Endothelial cell of umbilical vein (primary cell): Measurements from ENCODE around the gene JPH2.

Experiments used
- EZH2 ChIP-seq: IDR thresholded peaks from 2 replicates; pipeline ENCODE4 v1.6.1; 2012; ENCODE audit warnings: borderline replicate concordance, low read depth, mild to moderate bottlenecking, moderate library complexity, low read length, inconsistent platforms; ENCODE audit not compliant: severe bottlenecking
- FOS ChIP-seq: IDR thresholded peaks from 2 replicates; pipeline ENCODE4 v1.6.1; 2011; ENCODE audit warnings: mild to moderate bottlenecking, low read length, moderate library complexity, borderline replicate concordance; ENCODE audit not compliant: insufficient read depth
- JUN ChIP-seq: IDR thresholded peaks from 2 replicates; pipeline ENCODE4 v1.6.1; 2011; ENCODE audit warnings: borderline replicate concordance, low read depth; ENCODE audit not compliant: insufficient read length, insufficient read depth
- MYC ChIP-seq: IDR thresholded peaks from one replicate; pipeline ENCODE4 v1.6.1; 2011; ENCODE audit warnings: mild to moderate bottlenecking, low read depth, low read length
- POLR2A ChIP-seq: IDR thresholded peaks from 2 replicates; pipeline ENCODE4 v1.6.1; 2012; ENCODE audit warnings: low read depth, mild to moderate bottlenecking, control low read depth, low read length
- POLR2AphosphoS5 ChIP-seq: IDR thresholded peaks from 2 replicates; pipeline ENCODE4 v1.6.1; 2012; ENCODE audit warnings: low read depth, mild to moderate bottlenecking, control low read depth, low read length, moderate library complexity; ENCODE audit not compliant: insufficient read depth
- TF ChIP-seq, protein P1 (sequence below), 2 donors: IDR thresholded peaks; 1 replicate in 1 of 2; 2 replicates in 1 of 2; pipeline ENCODE4 v1.5.1; 2011; ENCODE audit warnings: low read length in 2 of 2, mild to moderate bottlenecking in 2 of 2, moderate library complexity in 2 of 2, control low read depth in 1 of 2, inconsistent platforms in 1 of 2, low read depth in 1 of 2; ENCODE audit not compliant: insufficient read depth in 1 of 2; ENCODE audit errors: extremely low read depth in 1 of 2
- TF ChIP-seq, protein P2 (sequence below): IDR thresholded peaks from 2 replicates; pipeline ENCODE4 v1.6.1; 2011; ENCODE audit not compliant: insufficient read depth, insufficient read length

DNA sequence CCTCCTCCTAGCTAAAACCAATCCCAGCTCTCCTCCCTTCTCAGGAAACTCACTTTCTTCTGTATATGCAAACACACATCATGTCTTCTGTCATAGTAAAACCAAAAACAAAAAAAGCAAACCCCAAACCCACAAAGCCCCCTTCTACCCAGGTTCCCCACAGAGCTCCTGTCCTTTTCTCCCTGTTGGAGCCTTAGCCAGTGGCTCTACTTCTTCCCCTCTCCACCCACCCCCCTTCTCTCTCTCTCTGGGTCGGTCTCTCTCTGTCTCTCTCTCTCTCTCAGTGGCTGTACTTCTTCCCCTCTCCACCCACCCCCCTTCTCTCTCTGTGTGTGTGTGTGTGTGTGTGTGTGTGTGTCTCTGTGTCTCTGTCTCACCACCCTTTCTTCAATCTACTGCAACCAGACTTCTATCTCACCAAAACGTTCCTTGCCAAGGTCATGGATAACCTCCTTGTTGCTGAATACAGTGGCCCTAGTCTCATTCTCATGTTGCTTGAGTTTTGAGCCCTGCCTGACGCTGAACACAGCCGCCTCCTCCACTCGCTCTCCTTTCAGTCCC, 32.3 kb upstream of the JPH2 start:
- TF ChIP-seq, protein P1, sequence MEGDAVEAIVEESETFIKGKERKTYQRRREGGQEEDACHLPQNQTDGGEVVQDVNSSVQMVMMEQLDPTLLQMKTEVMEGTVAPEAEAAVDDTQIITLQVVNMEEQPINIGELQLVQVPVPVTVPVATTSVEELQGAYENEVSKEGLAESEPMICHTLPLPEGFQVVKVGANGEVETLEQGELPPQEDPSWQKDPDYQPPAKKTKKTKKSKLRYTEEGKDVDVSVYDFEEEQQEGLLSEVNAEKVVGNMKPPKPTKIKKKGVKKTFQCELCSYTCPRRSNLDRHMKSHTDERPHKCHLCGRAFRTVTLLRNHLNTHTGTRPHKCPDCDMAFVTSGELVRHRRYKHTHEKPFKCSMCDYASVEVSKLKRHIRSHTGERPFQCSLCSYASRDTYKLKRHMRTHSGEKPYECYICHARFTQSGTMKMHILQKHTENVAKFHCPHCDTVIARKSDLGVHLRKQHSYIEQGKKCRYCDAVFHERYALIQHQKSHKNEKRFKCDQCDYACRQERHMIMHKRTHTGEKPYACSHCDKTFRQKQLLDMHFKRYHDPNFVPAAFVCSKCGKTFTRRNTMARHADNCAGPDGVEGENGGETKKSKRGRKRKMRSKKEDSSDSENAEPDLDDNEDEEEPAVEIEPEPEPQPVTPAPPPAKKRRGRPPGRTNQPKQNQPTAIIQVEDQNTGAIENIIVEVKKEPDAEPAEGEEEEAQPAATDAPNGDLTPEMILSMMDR (IDR thresholded peaks at IDR 0.05; ENCODE audit: extremely low read depth in 1 of 2, insufficient read depth in 1 of 2, low read depth in 1 of 2, low read length in 2 of 2), result no peak
- TF ChIP-seq POLR2AphosphoS5 (no peak), POLR2A (no peak), JUN (no peak), EZH2 (no peak), MYC (no peak), FOS (no peak)
- TF ChIP-seq, protein P2, sequence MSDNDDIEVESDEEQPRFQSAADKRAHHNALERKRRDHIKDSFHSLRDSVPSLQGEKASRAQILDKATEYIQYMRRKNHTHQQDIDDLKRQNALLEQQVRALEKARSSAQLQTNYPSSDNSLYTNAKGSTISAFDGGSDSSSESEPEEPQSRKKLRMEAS, result no peak
